ENCODE measurements around the gene MSI1.
"Not testable (repeated sequence)": the region's sequence is repeated elsewhere in the genome, so short reads cannot be mapped to it uniquely, and the experiment has no call there.

The MSI1 gene

DNA sequence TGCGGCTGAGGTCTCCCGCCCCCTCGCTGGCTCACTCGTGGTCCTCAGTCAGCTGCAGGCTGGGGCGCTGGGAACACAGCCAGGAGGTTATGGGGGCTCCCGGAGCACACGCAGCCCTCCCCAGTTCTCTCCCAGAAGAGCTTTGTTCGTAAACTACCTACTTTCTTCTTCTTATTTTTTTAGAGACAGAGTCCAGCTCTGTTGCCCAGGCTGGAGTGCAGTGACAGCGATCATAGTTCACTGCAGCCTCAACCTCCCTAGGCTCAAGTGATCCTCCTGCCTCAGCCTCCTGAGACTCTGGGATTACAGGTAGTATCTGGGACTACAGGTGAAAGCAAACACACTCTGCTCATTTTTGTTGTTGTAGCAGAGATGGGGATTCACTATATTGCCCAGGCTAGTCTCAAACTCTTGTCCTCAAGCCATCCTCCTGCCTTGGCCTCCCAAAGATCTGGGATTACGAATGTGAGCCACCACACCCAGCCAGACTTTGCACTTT lies 25.9 kb downstream of the MSI1 start:
- Histone ChIP-seq H3K36me3 (ENCODE audit: control insufficient read depth, insufficient read depth, low read length) (no peaks in the 10 kb centered on the region), H3K27ac (ENCODE audit: insufficient read depth, low read length, poor library complexity, severe bottlenecking) (no peak overlapping the region), H3K27me3 (replicated peaks; ENCODE audit: control insufficient read depth, insufficient read depth, low read length, poor library complexity, severe bottlenecking) (no peaks in the 10 kb centered on the region), H3K4me1 (ENCODE audit: control insufficient read depth, insufficient read depth, low read length, poor library complexity, severe bottlenecking) (no peaks in the 10 kb centered on the region), H3K9me3 (ENCODE audit: control insufficient read depth, low read length) (no peaks in the 10 kb centered on the region), H3K4me3 (ENCODE audit: insufficient read depth, low read depth, low read length, poor library complexity, severe bottlenecking) (no peak overlapping the region)
- DNase-seq: no peak

DNA sequence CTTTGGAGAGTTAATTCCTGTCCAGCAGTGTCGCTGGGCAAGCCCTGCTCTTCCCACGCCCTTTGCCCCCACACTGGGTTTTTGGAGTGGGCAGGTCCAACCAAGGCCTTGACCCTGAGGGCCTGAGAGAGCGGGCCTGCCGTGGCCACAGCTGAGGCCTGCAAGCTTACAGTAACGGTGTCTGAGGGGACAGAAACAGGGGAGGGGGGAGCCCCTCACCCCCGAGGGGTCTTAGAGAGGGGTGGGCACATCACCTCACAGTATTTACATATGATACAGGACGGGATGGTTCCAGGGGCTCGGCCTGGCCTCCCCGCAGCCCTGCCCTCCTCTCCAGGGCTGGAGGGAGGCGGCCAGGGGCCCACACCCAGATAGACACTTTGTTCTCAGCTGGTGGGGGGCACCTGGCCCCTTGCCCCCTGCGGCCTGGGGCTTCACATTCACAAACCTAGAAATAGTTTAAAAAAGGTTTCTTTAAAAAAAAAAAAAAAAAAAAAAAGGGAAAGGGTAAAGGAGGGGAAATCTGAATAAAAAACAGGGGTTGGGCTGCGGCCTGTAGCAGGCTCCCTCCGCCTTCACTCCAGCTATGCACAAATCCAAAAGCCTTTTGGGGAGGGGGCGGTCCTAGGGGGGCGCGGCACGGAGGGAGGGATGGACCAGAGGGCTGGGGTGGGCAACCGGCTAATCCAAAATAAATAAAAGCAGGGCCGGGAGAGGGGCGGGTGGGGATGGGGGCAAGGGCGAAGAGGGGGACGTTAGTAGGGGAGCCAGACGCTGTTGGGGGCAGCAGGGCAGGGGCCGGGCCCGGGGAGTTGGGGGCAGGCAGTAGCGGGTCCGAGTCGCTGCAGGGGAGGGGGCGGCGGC lies 26.6 kb downstream of the MSI1 start:
- Histone ChIP-seq H3K4me1 (ENCODE audit: control insufficient read depth, insufficient read depth, low read length, poor library complexity, severe bottlenecking) (no peaks in the 10 kb centered on the region), H3K36me3 (ENCODE audit: control insufficient read depth, insufficient read depth, low read length) (no peaks in the 10 kb centered on the region)
- no peak for DNase-seq

DNA sequence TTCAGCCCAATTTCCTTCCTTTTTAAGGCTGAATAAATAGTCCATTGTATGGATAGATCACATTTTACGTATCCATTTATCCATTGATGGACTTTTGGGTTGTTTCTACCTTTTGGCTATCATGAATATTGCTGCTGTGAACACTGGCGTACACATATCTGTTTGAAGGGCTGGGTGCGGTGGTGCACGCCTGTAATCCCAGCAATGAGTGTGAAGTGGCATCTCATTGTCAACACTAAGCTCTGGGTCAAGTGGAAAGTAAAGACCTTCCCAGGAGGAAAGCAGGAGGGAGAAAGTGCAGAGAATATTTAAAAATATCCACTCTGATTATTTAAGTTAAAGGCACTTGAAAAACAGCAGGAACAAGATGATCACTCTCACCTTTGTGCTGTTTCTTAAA lies 29.7 kb downstream of the MSI1 start:
- DNase-seq: no peak

More for the DNA sequence above, 26.6 kb downstream of the MSI1 start:
- Histone ChIP-seq H3K27me3 (replicated peaks; ENCODE audit: control insufficient read depth, insufficient read depth, low read length, poor library complexity, severe bottlenecking) (no peaks in the 10 kb centered on the region), H3K4me3 (ENCODE audit: insufficient read depth, low read depth, low read length, poor library complexity, severe bottlenecking) (no peak overlapping the region), H3K9me3 (ENCODE audit: control insufficient read depth, low read length) (no peaks in the 10 kb centered on the region), H3K27ac (ENCODE audit: insufficient read depth, low read length, poor library complexity, severe bottlenecking) (no peak overlapping the region)

DNA sequence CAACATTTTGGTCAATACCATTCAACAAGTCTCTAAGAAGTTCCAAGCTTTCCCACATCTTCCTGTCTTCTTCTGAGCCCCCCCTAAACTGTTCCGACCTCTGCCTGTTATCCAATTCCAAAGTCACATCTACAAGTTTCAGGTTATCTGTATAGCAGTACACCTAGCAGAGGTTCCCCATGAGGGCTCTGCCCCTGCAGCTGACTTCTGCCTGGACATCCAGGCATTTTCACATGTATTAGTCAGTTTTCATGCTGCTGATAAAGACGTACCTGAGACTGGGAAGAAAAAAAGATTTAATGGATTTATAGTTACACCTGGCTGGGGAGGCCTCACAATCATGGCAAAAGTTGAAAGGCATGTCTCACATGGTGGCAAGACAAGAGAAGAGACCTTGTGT lies 31.2 kb downstream of the MSI1 start:
- H3K27ac ChIP-seq (ENCODE audit: insufficient read depth, low read length, poor library complexity, severe bottlenecking): no peak overlapping the region
- H3K4me3 ChIP-seq (ENCODE audit: insufficient read depth, low read depth, low read length, poor library complexity, severe bottlenecking): no peak overlapping the region
- DNase-seq: no peak
- no peaks in the 10 kb centered on the region for H3K27me3 ChIP-seq (replicated peaks; ENCODE audit: control insufficient read depth, insufficient read depth, low read length, poor library complexity, severe bottlenecking)
- H3K36me3 ChIP-seq (ENCODE audit: control insufficient read depth, insufficient read depth, low read length): no peaks in the 10 kb centered on the region
- no peaks in the 10 kb centered on the region for H3K9me3 ChIP-seq (ENCODE audit: control insufficient read depth, low read length)
- no peaks in the 10 kb centered on the region for H3K4me1 ChIP-seq (ENCODE audit: control insufficient read depth, insufficient read depth, low read length, poor library complexity, severe bottlenecking)

More for the DNA sequence above, 29.7 kb downstream of the MSI1 start:
- no peak overlapping the region for H3K4me3 ChIP-seq (ENCODE audit: insufficient read depth, low read depth, low read length, poor library complexity, severe bottlenecking)
- H3K9me3 ChIP-seq (ENCODE audit: control insufficient read depth, low read length): no peaks in the 10 kb centered on the region
- H3K27ac ChIP-seq (ENCODE audit: insufficient read depth, low read length, poor library complexity, severe bottlenecking): no peak overlapping the region
- no peaks in the 10 kb centered on the region for H3K4me1 ChIP-seq (ENCODE audit: control insufficient read depth, insufficient read depth, low read length, poor library complexity, severe bottlenecking)
- H3K36me3 ChIP-seq (ENCODE audit: control insufficient read depth, insufficient read depth, low read length): no peaks in the 10 kb centered on the region
- H3K27me3 ChIP-seq (replicated peaks; ENCODE audit: control insufficient read depth, insufficient read depth, low read length, poor library complexity, severe bottlenecking): no peaks in the 10 kb centered on the region

DNA sequence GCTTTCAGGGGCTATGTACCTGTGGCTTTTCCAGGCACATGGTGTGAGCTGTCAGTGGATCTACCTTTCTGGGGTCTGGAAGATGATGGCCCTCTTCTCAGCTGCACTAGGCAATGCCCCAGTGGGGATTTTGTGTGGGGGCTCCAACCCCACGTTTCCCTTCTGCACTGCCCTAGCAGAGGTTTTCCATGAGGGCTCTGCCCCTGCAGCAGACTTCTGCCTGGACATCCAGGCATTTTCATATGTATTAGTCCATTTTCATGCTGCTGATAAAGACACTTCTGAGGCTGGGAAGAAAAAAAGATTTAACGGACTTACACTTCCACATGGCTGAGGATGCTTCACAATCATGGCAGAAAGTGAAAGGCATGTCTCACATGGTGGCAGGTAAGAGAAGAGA lies 32.6 kb downstream of the MSI1 start:
- not testable (repeated sequence) for H3K27me3 ChIP-seq (replicated peaks; ENCODE audit: control insufficient read depth, insufficient read depth, low read length, poor library complexity, severe bottlenecking); H3K4me1 ChIP-seq (ENCODE audit: control insufficient read depth, insufficient read depth, low read length, poor library complexity, severe bottlenecking)

DNA sequence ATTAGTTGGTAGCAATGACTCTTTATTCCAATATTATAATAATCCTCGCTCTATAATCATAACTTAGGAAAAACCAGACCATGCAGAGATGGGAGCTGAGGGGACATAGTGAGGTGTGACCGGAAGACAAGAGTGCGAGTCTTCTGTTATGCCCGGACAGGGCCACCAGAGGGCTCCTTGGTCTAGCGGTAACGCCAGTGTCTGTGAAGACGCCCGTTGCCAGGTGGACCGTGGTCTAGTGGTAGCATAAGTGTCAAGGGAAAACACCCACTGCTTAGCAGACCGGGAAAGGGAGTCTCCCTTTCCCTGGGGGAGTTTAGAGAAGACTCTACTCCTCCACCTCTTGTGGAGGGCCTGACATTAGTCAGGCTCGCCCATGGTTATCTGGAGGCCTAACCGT lies 33.5 kb downstream of the MSI1 start:
- not testable (repeated sequence) for H3K27me3 ChIP-seq (replicated peaks; ENCODE audit: control insufficient read depth, insufficient read depth, low read length, poor library complexity, severe bottlenecking); H3K4me3 ChIP-seq (ENCODE audit: insufficient read depth, low read depth, low read length, poor library complexity, severe bottlenecking); DNase-seq; H3K36me3 ChIP-seq (ENCODE audit: control insufficient read depth, insufficient read depth, low read length); H3K27ac ChIP-seq (ENCODE audit: insufficient read depth, low read length, poor library complexity, severe bottlenecking); H3K4me1 ChIP-seq (ENCODE audit: control insufficient read depth, insufficient read depth, low read length, poor library complexity, severe bottlenecking); H3K9me3 ChIP-seq (ENCODE audit: control insufficient read depth, low read length)

More for the DNA sequence above, 32.6 kb downstream of the MSI1 start:
- not testable (repeated sequence) for H3K4me3 ChIP-seq (ENCODE audit: insufficient read depth, low read depth, low read length, poor library complexity, severe bottlenecking); H3K27ac ChIP-seq (ENCODE audit: insufficient read depth, low read length, poor library complexity, severe bottlenecking); H3K9me3 ChIP-seq (ENCODE audit: control insufficient read depth, low read length); DNase-seq; H3K36me3 ChIP-seq (ENCODE audit: control insufficient read depth, insufficient read depth, low read length)

DNA sequence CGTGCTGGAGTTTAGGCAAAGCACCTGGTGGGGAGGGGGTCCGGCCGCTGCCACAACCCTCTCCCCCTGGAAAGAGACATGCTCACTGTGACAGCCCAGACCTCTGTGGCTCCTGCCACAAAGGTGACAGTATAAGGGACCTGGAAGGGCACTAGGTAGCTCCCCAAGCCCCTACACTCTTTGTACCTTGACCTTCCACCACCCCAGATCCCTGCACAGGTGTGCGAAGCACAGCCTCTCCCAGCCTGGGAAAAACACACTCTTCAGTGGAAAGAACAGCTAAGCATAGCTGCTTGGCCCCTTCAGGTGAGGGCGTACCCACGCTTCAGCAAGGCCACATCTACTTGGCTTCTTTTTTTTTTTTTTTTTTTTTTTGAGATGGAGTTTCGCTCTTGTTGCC lies 36.4 kb downstream of the MSI1 start:
- no peak for DNase-seq
- H3K27me3 ChIP-seq (replicated peaks; ENCODE audit: control insufficient read depth, insufficient read depth, low read length, poor library complexity, severe bottlenecking): no peaks in the 10 kb centered on the region

DNA sequence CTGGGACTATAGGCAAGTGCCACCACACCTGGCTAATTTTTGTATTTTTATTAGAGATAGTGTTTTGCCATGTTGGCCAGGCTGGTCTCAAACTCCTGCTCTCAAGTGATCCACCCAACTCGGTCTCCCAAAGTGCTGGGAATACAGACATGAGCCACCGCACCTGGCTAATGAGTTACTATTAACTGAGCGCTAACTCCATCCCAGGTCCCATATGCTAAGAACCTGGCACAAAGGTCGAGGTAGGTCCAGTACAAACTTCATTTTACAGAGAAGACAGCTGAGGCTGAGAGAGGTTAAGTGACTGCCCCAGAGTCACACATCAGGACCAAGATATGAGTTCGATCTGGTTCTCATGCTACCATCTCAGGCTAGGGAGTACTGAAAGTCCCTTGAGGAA lies 36.9 kb downstream of the MSI1 start:
- no peak for DNase-seq
- H3K9me3 ChIP-seq (ENCODE audit: control insufficient read depth, low read length): no peaks in the 10 kb centered on the region

More for the DNA sequence above, 36.4 kb downstream of the MSI1 start:
- no peaks in the 10 kb centered on the region for H3K9me3 ChIP-seq (ENCODE audit: control insufficient read depth, low read length)
- no peaks in the 10 kb centered on the region for H3K4me1 ChIP-seq (ENCODE audit: control insufficient read depth, insufficient read depth, low read length, poor library complexity, severe bottlenecking)
- no peak overlapping the region for H3K27ac ChIP-seq (ENCODE audit: insufficient read depth, low read length, poor library complexity, severe bottlenecking)
- H3K36me3 ChIP-seq (ENCODE audit: control insufficient read depth, insufficient read depth, low read length): no peaks in the 10 kb centered on the region
- H3K4me3 ChIP-seq (ENCODE audit: insufficient read depth, low read depth, low read length, poor library complexity, severe bottlenecking): no peak overlapping the region

DNA sequence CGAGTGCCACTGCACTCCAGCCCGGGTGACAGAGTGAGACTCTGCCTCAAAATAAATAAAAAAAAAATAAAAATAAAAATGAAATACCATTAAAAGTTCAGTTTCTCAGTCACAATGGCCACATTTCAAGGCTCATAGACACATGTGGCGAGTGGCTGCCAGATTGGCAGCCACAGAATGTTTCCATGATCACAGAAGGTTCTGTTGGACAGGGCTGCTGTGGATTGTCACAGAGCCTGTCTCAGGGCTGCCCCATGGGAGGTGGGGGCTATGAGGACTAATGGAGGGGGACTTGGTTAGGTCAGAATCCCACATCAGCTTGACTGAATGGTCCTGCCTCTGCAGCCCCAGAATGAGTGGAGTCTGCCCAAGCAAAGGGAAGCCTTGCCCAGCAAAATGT lies 37.6 kb downstream of the MSI1 start:
- Histone ChIP-seq H3K4me1 (ENCODE audit: control insufficient read depth, insufficient read depth, low read length, poor library complexity, severe bottlenecking) (no peaks in the 10 kb centered on the region), H3K27ac (ENCODE audit: insufficient read depth, low read length, poor library complexity, severe bottlenecking) (no peak overlapping the region), H3K4me3 (ENCODE audit: insufficient read depth, low read depth, low read length, poor library complexity, severe bottlenecking) (no peak overlapping the region), H3K27me3 (replicated peaks; ENCODE audit: control insufficient read depth, insufficient read depth, low read length, poor library complexity, severe bottlenecking) (no peaks in the 10 kb centered on the region), H3K9me3 (ENCODE audit: control insufficient read depth, low read length) (no peaks in the 10 kb centered on the region), H3K36me3 (ENCODE audit: control insufficient read depth, insufficient read depth, low read length) (no peaks in the 10 kb centered on the region)
- DNase-seq: no peak

More for the DNA sequence above, 36.9 kb downstream of the MSI1 start:
- no peaks in the 10 kb centered on the region for H3K4me1 ChIP-seq (ENCODE audit: control insufficient read depth, insufficient read depth, low read length, poor library complexity, severe bottlenecking)
- no peaks in the 10 kb centered on the region for H3K36me3 ChIP-seq (ENCODE audit: control insufficient read depth, insufficient read depth, low read length)
- H3K27ac ChIP-seq (ENCODE audit: insufficient read depth, low read length, poor library complexity, severe bottlenecking): no peak overlapping the region
- no peak overlapping the region for H3K4me3 ChIP-seq (ENCODE audit: insufficient read depth, low read depth, low read length, poor library complexity, severe bottlenecking)
- H3K27me3 ChIP-seq (replicated peaks; ENCODE audit: control insufficient read depth, insufficient read depth, low read length, poor library complexity, severe bottlenecking): no peaks in the 10 kb centered on the region

DNA sequence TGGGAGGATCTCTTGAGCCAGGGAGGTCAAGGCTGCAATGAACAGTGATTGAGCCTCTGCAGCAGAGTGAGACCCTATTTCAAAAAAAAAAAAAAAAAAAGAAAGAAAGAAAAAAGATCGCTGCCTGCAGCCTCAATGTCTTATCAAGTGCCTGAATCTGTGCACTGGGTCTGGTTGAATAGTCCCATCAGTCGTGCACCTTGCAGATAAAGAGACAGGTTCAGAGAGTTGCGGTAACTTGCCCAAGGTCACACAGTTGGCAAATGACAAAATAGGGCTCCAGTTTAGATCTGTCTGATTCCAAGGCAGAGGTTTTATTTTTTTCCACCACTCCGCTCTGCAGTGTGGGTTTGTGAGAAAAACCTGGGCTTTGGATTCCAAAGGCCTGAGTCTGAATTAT lies 40.7 kb downstream of the MSI1 start:
- Histone ChIP-seq H3K27me3 (replicated peaks; ENCODE audit: control insufficient read depth, insufficient read depth, low read length, poor library complexity, severe bottlenecking) (no peaks in the 10 kb centered on the region), H3K27ac (ENCODE audit: insufficient read depth, low read length, poor library complexity, severe bottlenecking) (no peak overlapping the region), H3K9me3 (ENCODE audit: control insufficient read depth, low read length) (no peaks in the 10 kb centered on the region), H3K36me3 (ENCODE audit: control insufficient read depth, insufficient read depth, low read length) (no peaks in the 10 kb centered on the region), H3K4me3 (ENCODE audit: insufficient read depth, low read depth, low read length, poor library complexity, severe bottlenecking) (no peak overlapping the region), H3K4me1 (ENCODE audit: control insufficient read depth, insufficient read depth, low read length, poor library complexity, severe bottlenecking) (no peaks in the 10 kb centered on the region)
- no peak for DNase-seq
